ENCODE measurements around the gene RAB40B. TPM values are rescaled to one million over a fixed set of nuclear protein-coding genes. Genes with fewer than 3 reads are reported as not detected.

Gene RAB40B
- total RNA-seq, 1 experiment from 2014 or later = 6.3 TPM

GRCh38 chr17:82653651-82654528, 44.6 kb downstream of the RAB40B start:
- H3K27ac Mint-ChIP-seq (ENCODE audit: low read depth, unreplicated experiment) = no peak overlapping the region

GRCh38 chr17:82650723-82651122, 47.8 kb downstream of the RAB40B start:
- POLR2A ChIA-PET = no interaction called here
- Mint-ChIP-seq H3K27me3 (ENCODE audit: insufficient read depth, unreplicated experiment) (no peaks in the 10 kb centered on the region), H3K36me3 (ENCODE audit: insufficient read depth, unreplicated experiment) (peaks cover 14% of the 10 kb centered on the region), H3K4me1 (ENCODE audit: insufficient read depth, unreplicated experiment) (peaks cover 8% of the 10 kb centered on the region), H3K4me3 (ENCODE audit: unreplicated experiment) (no peak overlapping the region), H3K27ac (ENCODE audit: low read depth, unreplicated experiment) (no peak overlapping the region), H3K9me3 (ENCODE audit: unreplicated experiment) (no peaks in the 10 kb centered on the region)
- intact Hi-C loops (cut with micrococcal nuclease) = no loop called here
- no TSS peak for BruUV-seq (replicated peaks)
- CTCF ChIA-PET = no interaction called here
- DNase-seq (ENCODE audit: unreplicated experiment) = no peak
- no peak for TF ChIP-seq CTCF (IDR thresholded peaks at IDR 0.05; ENCODE audit: unreplicated experiment)

More at GRCh38 chr17:82653651-82654528, 44.6 kb downstream of the RAB40B start:
- Mint-ChIP-seq H3K27me3 (ENCODE audit: insufficient read depth, unreplicated experiment) (no peaks in the 10 kb centered on the region), H3K9me3 (ENCODE audit: unreplicated experiment) (no peaks in the 10 kb centered on the region), H3K4me1 (ENCODE audit: insufficient read depth, unreplicated experiment) (no peaks in the 10 kb centered on the region), H3K4me3 (ENCODE audit: unreplicated experiment) (no peak overlapping the region), H3K36me3 (ENCODE audit: insufficient read depth, unreplicated experiment) (peaks cover 6% of the 10 kb centered on the region)
- ChIA-PET CTCF (no interaction called here), POLR2A (interaction anchor here (1.1 kb wide), 1 partner anchor 9 kb away, joined by 3 read pairs; no protein-coding TSS in a partner anchor)
- no TSS peak for BruUV-seq (replicated peaks)
- intact Hi-C loops (cut with micrococcal nuclease) = no loop called here
- no peak for TF ChIP-seq CTCF (IDR thresholded peaks at IDR 0.05; ENCODE audit: unreplicated experiment)
- DNase-seq (ENCODE audit: unreplicated experiment) = no peak

- POLR2A ChIA-PET = interaction anchor here (0.7 kb wide), 1 partner anchor 153 kb away, joined by 3 read pairs; no protein-coding TSS in a partner anchor
- no TSS peak for BruUV-seq (replicated peaks)
- no peak for TF ChIP-seq CTCF (IDR thresholded peaks at IDR 0.05; ENCODE audit: unreplicated experiment)
- no peak for DNase-seq (ENCODE audit: unreplicated experiment)
- H3K27ac Mint-ChIP-seq (ENCODE audit: low read depth, unreplicated experiment) = no peak overlapping the region
- H3K27me3 Mint-ChIP-seq (ENCODE audit: insufficient read depth, unreplicated experiment) = no peaks in the 10 kb centered on the region
- no peaks in the 10 kb centered on the region for H3K9me3 Mint-ChIP-seq (ENCODE audit: unreplicated experiment)
- CTCF ChIA-PET = no interaction called here
- peaks cover 24% of the 10 kb centered on the region for H3K36me3 Mint-ChIP-seq (ENCODE audit: insufficient read depth, unreplicated experiment)
- H3K4me3 Mint-ChIP-seq (ENCODE audit: unreplicated experiment) = peak overlapping the region; percentile 56
- H3K4me1 Mint-ChIP-seq (ENCODE audit: insufficient read depth, unreplicated experiment) = peaks cover 16% of the 10 kb centered on the region
- intact Hi-C loops (cut with micrococcal nuclease) = loop anchor here (5.0 to 10.0 kb wide), 2 partner anchors 48 to 115 kb away; partner anchors contain the start of gene RAB40B
These were observed 48.8 kb downstream of the RAB40B start for GRCh38 chr17:82649501-82650261.

- Mint-ChIP-seq H3K4me3 (ENCODE audit: unreplicated experiment) (peak overlapping the region; percentile 79), H3K27me3 (ENCODE audit: insufficient read depth, unreplicated experiment) (no peaks in the 10 kb centered on the region), H3K36me3 (ENCODE audit: insufficient read depth, unreplicated experiment) (peaks cover 28% of the 10 kb centered on the region), H3K27ac (ENCODE audit: low read depth, unreplicated experiment) (no peak overlapping the region), H3K9me3 (ENCODE audit: unreplicated experiment) (no peaks in the 10 kb centered on the region), H3K4me1 (ENCODE audit: insufficient read depth, unreplicated experiment) (peaks cover 16% of the 10 kb centered on the region)
- ChIA-PET CTCF (no interaction called here), POLR2A (interaction anchor here (0.6 to 0.9 kb wide), 2 partner anchors 67 to 100 kb away, joined by 3 to 4 read pairs; partner anchors contain the start of gene FN3KRP)
- no TSS peak for BruUV-seq (replicated peaks)
- no peak for DNase-seq (ENCODE audit: unreplicated experiment)
- intact Hi-C loops (cut with micrococcal nuclease) = loop anchor here (5.0 to 10.0 kb wide), 2 partner anchors 48 to 116 kb away; partner anchors contain the start of gene RAB40B
- TF ChIP-seq CTCF (IDR thresholded peaks at IDR 0.05; ENCODE audit: unreplicated experiment) = no peak
These were observed 49.7 kb downstream of the RAB40B start for GRCh38 chr17:82648742-82649331.
